A549 (cell line): ENCODE measurements around the gene ING3.

ENCODE experiments used
- CTCF ChIP-seq: fragments of >200 bp; sonication (Bioruptor Twin); formaldehyde crosslinking; IDR thresholded peaks from 3 replicates; pipeline ENCODE4 v1.5.1; 2016
- SMC3 ChIP-seq: fragments of >200 bp; sonication (Bioruptor Twin); formaldehyde crosslinking; IDR thresholded peaks from 3 replicates; pipeline ENCODE4 v1.6.1; 2018; ENCODE audit warnings: inconsistent platforms

- TF ChIP-seq SMC3 (no peak), CTCF (no peak)
Measured at GRCh38 chr7:120919466-120919865, 31.1 kb upstream of the ING3 start.
